HEK293 (cell line): ENCODE results near the gene PCDH9.

Source experiments
- CTCF ChIA-PET: fragments of 350-600 bp; formaldehyde crosslinking; extraction: SDS; loops from one replicate; lab custom pipeline; 2021; ENCODE audit warnings: antibody characterized with exemption; lab: Yijun Ruan, JAX
- POLR2A ChIA-PET: fragments of 300-600 bp; formaldehyde crosslinking; extraction: SDS; loops from one replicate; lab custom pipeline; 2020; ENCODE audit warnings: antibody characterized with exemption, inconsistent platforms; lab: Yijun Ruan, JAX
- H3K27ac ChIP-seq: fragments of 200-500 bp; sonication (Bioruptor generic); 2 replicates; pipeline ENCODE4 v1.5.1; 2014; ENCODE audit warnings: low read depth, low read length, control low read depth, inconsistent platforms; ENCODE audit errors: extremely low read depth
- H3K36me3 ChIP-seq, 2 experiments: fragments of 200-500 bp in 1 of 2; sonication (Bioruptor generic) in 1 of 2; 1 replicate in 1 of 2; 2 replicates in 1 of 2; pipeline ENCODE4 v1.5.1; 2014 to 2017; ENCODE audit warnings: inconsistent platforms in 2 of 2, low read length in 2 of 2; ENCODE audit not compliant: control insufficient read depth in 2 of 2, insufficient read depth in 1 of 2
- H3K4me1 ChIP-seq: fragments of 200-500 bp; sonication (Bioruptor generic); 2 replicates; pipeline ENCODE4 v1.5.1; 2014; ENCODE audit warnings: mild to moderate bottlenecking, low read length, inconsistent platforms; ENCODE audit not compliant: control insufficient read depth, insufficient read depth
- H3K4me3 ChIP-seq: 2 replicates; pipeline ENCODE4 v1.5.1; 2011; ENCODE audit warnings: low read depth, mild to moderate bottlenecking, control low read depth, low read length, moderate library complexity
- H3K9me3 ChIP-seq: fragments of 200-500 bp; sonication (Bioruptor generic); 2 replicates; pipeline ENCODE4 v1.5.1; 2014; ENCODE audit warnings: low read depth, low read length, inconsistent platforms; ENCODE audit not compliant: control insufficient read depth, insufficient read depth
- BCL6B ChIP-seq: fragments of 450-650 bp; formaldehyde crosslinking; IDR thresholded peaks from 2 replicates; pipeline ENCODE4 v1.5.1; 2017; ENCODE audit warnings: missing biosample characterization, missing genetic modification characterization
- PRDM1 ChIP-seq: fragments of 450-650 bp; formaldehyde crosslinking; IDR thresholded peaks from 2 replicates; pipeline ENCODE4; 2016; ENCODE audit warnings: missing biosample characterization, missing genetic modification characterization
- PRDM2 ChIP-seq: fragments of 450-650 bp; formaldehyde crosslinking; IDR thresholded peaks from 2 replicates; pipeline ENCODE4 v1.5.1; 2016; ENCODE audit warnings: missing biosample characterization, missing genetic modification characterization, borderline replicate concordance
- REST ChIP-seq: fragments of 450-650 bp; formaldehyde crosslinking; IDR thresholded peaks from 2 replicates; pipeline ENCODE4 v1.5.1; 2016; ENCODE audit warnings: missing biosample characterization, missing genetic modification characterization
- TCF7L2 ChIP-seq: IDR thresholded peaks from 2 replicates; pipeline ENCODE4 v1.6.1; 2011; ENCODE audit warnings: low read depth, mild to moderate bottlenecking, inconsistent platforms, low read length, moderate library complexity, borderline replicate concordance
- ZFP69B ChIP-seq: fragments of 450-650 bp; formaldehyde crosslinking; IDR thresholded peaks from 2 replicates; pipeline ENCODE4 v1.5.1; 2016; ENCODE audit warnings: missing biosample characterization, missing genetic modification characterization
- ZNF132 ChIP-seq: fragments of 450-650 bp; formaldehyde crosslinking; IDR thresholded peaks from 2 replicates; pipeline ENCODE4 v1.5.1; 2017; ENCODE audit warnings: missing biosample characterization, missing genetic modification characterization, borderline replicate concordance
- ZNF148 ChIP-seq: fragments of 450-650 bp; formaldehyde crosslinking; IDR thresholded peaks from 2 replicates; pipeline ENCODE4 v1.5.0; 2017; ENCODE audit warnings: missing biosample characterization, missing genetic modification characterization, borderline replicate concordance
- ZNF239 ChIP-seq: fragments of 450-650 bp; formaldehyde crosslinking; IDR thresholded peaks from 2 replicates; pipeline ENCODE4 v1.5.1; 2016; ENCODE audit warnings: missing biosample characterization, missing genetic modification characterization
- ZNF311 ChIP-seq: fragments of 450-650 bp; formaldehyde crosslinking; IDR thresholded peaks from 2 replicates; pipeline ENCODE4 v1.5.1; 2017; ENCODE audit warnings: missing biosample characterization, missing genetic modification characterization, borderline replicate concordance
- ZNF335 ChIP-seq: fragments of 450-650 bp; formaldehyde crosslinking; conservative IDR thresholded peaks from 2 replicates; pipeline ENCODE4 v1.5.1; 2016; ENCODE audit warnings: missing biosample characterization, missing genetic modification characterization
- ZNF548 ChIP-seq: fragments of 450-650 bp; formaldehyde crosslinking; IDR thresholded peaks from 2 replicates; pipeline ENCODE4 v1.5.1; 2016; ENCODE audit warnings: missing biosample characterization, missing genetic modification characterization
- ZNF558 ChIP-seq: fragments of 450-650 bp; formaldehyde crosslinking; IDR thresholded peaks from 2 replicates; pipeline ENCODE4 v1.5.1; 2016; ENCODE audit warnings: missing biosample characterization, missing genetic modification characterization
- ZNF571 ChIP-seq: fragments of 450-650 bp; formaldehyde crosslinking; IDR thresholded peaks from 2 replicates; pipeline ENCODE4 v1.5.0; 2017; ENCODE audit warnings: missing biosample characterization, missing genetic modification characterization

PCDH9 gene

GRCh38 chr13:67138970-67139369, 91.2 kb downstream of the PCDH9 start (continued):
- TF ChIP-seq ZNF148 (tag by site-specific recombination) = no peak
- no peak for TF ChIP-seq PRDM1 (tag by site-specific recombination)
- TF ChIP-seq, all 188 proteins: peak for 0

GRCh38 chr13:67137044-67137735, 92.9 kb downstream of the PCDH9 start:
- ChIA-PET CTCF (no interaction called here), POLR2A (no interaction called here)
- H3K4me1 ChIP-seq = no peaks in the 10 kb centered on the region
- H3K9me3 ChIP-seq = no peaks in the 10 kb centered on the region
- H3K4me3 ChIP-seq = no peak overlapping the region
- TF ChIP-seq ZNF132 = no peak
- no peak for TF ChIP-seq ZNF548
- no peak for TF ChIP-seq ZNF239 (tag by site-specific recombination)
- no peak for TF ChIP-seq PRDM2 (tag by site-specific recombination)
- TF ChIP-seq ZNF335 = no peak
- no peak for TF ChIP-seq ZNF558 (tag by site-specific recombination)
- TF ChIP-seq BCL6B (tag by site-specific recombination) = no peak
- TF ChIP-seq ZNF571 (tag by site-specific recombination) = no peak
- no peak for TF ChIP-seq ZFP69B
- no peak for TF ChIP-seq REST (tag by site-specific recombination)
- no peak for TF ChIP-seq TCF7L2
- no peak for TF ChIP-seq ZNF311
- TF ChIP-seq, all 188 proteins: peak for 0
- Histone ChIP-seq H3K27ac (no peak overlapping the region), H3K36me3 (no peaks in the 10 kb centered on the region)
